GM19099 (cell line): ENCODE data around the gene PANK4.

Source experiments
- POLR2A ChIP-seq: IDR thresholded peaks from 3 replicates; pipeline ENCODE4 v1.6.1; 2011; ENCODE audit warnings: low read depth; ENCODE audit not compliant: insufficient read length; ENCODE audit errors: extremely low read depth

Gene PANK4

DNA sequence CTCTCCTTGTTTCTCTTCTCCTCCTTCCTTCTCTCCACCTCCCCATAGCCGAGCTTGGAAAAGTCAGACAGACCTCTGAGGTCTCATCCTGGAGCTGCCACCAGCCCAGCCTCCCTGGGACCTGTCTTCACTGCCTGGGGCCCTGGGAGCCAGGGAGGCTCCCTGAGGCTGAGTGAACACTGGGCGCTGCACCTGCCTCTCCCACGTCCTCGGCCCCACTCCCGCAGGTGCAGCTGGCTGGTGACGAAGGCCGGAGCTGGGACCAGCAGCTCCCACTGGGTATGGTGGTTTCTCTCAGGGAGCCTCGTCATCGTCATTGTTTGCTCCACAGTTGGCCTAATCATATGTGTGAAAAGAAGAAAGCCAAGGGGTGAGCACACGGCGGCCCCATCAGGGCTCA, 35.0 kb upstream of the PANK4 start:
- TF ChIP-seq POLR2A, result no peak

DNA sequence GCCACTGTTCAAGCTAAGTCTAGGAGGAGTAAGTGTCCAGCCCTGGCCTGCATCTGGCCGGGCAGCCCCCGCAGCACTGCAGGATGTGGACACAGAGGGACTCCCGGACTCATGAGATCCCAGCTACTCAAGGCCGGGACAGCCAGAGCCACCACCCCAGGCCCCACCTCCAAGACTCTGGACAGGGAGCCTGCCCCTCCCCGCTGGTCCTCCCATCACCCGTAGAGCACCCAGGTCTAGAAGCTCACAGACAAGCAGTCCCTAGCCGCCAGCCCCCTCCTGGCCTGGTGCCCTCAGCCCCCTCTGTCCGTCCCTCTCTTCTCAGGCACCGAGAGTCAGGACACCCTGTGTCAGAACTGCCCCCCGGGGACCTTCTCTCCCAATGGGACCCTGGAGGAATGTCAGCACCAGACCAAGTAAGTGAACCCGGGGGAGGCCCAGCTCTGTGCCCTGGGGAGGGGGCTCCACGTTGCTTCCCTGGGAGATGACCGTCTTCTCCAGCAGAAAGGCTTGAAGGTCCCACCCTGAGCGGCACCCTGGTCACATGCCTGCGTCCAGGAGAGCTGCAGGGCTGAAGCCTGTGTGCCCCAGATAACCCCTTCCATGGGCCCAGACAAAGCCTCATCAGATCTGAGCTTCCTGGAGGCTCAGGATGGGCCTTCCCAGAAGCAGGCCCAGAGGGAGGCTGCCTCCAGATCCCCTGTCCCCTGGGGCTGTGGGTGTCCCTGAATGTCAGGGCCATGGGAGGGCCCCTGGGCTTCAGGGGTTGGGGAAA, 34.1 kb upstream of the PANK4 start:
- TF ChIP-seq POLR2A, result no peak

DNA sequence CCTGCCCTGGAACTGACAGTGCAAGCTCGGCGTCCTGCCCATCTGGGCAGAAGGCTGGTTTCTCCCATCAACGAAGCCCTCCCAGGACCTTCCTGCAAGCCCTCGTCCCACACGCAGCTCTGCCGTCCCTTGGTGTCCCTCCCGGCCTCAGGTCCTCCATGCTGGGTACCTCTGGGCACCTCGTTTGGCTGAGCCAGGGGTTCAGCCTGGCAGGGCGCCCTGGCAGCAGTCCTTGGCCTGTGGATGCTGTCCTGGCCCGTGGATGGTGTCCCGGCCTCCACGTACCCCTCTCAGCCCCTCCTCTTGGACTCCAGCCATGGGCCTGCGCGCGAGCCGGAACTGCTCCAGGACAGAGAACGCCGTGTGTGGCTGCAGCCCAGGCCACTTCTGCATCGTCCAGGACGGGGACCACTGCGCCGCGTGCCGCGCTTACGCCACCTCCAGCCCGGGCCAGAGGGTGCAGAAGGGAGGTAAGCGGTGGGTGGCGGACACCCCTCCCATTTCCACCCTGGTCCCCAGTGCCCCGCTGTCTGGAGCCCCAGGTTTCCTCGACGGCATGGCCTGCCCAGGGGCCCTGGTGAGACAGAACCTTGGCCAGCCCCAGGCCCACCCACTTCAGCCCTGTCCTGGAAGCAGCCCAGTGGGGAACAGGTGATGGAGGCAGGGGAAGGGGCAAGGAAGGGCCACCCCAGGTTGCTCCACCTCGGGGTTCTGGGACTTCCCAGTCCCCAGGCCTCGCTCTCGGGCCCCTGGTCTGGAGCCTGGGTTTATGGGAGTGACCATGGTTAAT, 33.3 kb upstream of the PANK4 start:
- no peak for TF ChIP-seq POLR2A

DNA sequence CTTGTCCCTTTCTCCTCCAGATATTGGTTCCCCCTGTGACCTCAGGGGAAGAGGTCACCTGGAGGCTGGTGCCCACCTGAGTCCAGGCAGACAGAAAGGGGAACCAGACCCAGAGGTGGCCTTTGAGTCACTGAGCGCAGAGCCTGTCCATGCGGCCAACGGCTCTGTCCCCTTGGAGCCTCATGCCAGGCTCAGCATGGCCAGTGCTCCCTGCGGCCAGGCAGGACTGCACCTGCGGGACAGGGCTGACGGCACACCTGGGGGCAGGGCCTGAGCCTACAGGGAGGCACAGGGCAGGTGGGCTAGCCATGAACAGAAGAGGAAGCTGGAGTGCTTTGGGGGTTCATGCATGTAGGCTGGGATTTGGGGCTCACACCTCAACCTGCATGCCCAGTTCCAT, 32.5 kb upstream of the PANK4 start:
- no peak for TF ChIP-seq POLR2A

DNA sequence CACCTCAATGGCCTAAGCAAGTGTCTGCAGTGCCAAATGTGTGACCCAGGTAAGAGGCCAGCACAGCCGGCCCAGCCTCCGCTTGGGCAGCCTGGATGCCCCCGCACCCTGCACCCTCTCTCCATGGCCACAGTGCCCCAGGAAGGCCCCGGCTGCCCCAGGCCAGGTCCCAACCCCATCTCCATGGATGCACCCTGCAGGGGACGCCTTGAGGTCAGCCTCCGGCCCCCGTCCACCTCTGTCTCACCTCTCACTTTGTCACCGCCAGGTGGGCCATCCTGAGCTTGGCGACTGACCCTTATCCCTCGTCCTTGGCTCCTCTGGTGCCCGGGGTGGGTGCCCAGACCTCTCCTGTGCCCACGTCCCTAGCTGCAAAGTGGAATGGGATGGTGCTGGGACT, 32.0 kb upstream of the PANK4 start:
- no peak for TF ChIP-seq POLR2A

DNA sequence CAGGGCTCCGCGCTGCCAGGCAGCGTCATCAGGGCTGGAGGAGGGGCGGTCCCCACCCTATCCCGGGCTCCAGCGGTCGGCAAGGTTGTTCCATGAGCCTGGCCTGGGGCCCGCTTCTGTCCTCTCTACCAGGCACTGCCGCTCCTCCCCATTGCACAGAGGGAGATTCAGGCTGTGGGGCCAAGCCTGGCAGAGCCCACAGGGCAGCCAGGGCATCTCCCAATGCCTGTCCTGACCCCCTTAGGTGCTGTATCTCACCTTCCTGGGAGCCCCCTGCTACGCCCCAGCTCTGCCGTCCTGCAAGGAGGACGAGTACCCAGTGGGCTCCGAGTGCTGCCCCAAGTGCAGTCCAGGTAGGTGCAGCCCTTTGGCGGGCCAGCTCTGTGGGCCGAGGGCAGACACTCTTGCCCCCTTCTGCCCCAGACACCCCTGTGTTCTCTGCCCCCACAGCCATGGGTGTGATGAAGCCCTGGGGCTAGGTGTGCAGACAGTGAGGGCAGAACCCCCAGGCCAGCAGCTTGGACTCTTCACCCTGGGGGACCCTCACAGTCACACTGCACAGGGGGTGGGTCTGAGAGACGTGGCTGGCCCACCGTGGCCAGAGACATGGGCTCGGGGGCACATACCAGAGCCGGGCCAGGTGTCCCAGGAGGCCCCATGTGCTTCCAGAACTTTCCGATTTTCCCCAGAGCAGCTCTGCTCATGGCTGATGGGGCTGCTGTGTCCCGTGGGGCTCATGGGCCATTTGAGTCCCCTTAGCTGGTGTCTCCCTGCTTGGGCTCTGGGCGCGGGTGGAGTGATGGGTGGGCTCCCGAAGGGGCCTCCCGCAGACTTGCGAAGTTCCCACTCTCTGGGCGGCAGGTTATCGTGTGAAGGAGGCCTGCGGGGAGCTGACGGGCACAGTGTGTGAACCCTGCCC, 31.3 kb upstream of the PANK4 start:
- no peak for TF ChIP-seq POLR2A

DNA sequence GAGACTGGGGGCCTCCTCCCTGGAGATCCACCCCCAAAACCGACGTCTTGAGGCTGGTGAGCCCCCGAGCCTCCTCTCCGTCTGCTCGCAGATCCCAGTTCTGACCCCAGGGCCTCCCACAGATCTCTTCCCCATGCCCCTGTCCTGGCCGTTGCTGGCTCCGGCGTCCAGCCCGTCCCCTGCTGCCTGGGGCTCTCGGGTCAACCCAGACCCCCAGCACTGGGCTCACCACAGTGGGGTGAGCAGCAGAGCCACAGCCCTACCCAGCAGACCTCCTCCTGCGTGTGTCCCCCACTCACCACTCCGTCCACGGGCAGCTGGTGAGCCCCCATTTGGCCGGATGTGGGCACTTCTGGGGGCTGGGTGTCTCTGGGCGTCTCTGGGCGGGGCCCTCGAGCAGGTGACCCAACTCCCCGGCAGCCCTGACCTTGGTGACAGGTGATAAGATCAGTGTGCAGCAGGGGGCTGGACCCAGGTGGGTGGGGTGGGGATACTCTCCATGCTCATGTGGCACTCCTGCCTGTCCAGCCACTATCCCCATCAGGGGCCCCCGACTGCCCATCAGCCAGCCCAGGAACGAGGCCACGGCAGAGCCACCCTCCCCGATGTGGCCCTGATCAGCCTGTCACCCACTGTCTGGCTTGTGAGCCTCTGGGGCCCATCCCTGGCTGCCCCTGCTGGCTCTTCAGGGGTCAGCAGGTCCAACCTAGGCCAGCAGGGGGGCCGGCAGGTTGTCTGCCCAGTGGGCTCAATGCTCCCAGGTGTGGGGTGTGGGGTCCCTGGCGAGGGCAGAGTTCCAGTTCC, 30.5 kb upstream of the PANK4 start:
- peak; percentile 63 for TF ChIP-seq POLR2A

DNA sequence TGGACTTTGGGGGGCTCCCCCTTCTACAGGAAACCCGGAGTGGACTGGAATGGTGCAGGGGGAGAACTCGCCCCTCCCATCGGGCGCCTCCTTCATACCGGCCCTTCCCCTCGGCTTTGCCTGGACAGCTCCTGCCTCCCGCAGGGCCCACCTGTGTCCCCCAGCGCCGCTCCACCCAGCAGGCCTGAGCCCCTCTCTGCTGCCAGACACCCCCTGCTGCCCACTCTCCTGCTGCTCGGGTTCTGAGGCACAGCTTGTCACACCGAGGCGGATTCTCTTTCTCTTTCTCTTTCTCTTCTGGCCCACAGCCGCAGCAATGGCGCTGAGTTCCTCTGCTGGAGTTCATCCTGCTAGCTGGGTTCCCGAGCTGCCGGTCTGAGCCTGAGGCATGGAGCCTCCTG, 29.9 kb upstream of the PANK4 start, which contains the start of gene TNFRSF14:
TSS of gene TNFRSF14 (plus strand) at position 95 of the 401 bp plus-strand sequence. CDS start at position 389, 294 bp downstream.
- peak; percentile 61 for TF ChIP-seq POLR2A

DNA sequence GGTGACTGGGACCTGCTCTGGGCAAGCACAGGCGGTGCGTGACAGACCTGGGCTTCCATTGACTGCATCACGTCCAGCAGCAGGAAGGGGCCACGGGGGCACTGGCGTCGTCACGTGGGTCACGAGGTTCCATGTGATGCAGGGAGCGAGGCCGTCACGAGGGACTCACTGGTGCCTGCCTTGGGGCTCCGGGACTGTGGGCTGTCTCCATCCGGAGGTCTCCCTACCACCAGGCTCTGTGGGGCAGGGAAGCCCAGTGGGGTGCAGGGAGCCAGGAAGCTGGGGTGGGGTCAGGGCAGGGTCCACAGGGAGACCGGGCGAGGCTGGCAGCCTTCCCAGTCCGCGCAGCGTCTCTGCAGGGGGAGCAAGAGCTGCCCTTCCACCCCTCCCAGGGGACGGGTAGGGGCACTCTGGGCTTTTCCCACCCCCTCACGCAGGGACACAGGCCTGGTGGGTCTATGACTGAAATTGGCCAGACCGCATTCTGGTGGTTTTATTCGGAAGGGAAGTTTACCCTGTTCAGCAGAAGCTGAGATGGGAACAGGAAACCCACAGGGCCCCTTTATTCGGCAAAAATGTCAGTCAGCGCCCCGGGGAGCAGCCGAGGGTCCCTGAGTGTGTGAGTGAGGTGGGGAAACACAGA, 29.4 kb upstream of the PANK4 start:
- TF ChIP-seq POLR2A, result peak; percentile 50

DNA sequence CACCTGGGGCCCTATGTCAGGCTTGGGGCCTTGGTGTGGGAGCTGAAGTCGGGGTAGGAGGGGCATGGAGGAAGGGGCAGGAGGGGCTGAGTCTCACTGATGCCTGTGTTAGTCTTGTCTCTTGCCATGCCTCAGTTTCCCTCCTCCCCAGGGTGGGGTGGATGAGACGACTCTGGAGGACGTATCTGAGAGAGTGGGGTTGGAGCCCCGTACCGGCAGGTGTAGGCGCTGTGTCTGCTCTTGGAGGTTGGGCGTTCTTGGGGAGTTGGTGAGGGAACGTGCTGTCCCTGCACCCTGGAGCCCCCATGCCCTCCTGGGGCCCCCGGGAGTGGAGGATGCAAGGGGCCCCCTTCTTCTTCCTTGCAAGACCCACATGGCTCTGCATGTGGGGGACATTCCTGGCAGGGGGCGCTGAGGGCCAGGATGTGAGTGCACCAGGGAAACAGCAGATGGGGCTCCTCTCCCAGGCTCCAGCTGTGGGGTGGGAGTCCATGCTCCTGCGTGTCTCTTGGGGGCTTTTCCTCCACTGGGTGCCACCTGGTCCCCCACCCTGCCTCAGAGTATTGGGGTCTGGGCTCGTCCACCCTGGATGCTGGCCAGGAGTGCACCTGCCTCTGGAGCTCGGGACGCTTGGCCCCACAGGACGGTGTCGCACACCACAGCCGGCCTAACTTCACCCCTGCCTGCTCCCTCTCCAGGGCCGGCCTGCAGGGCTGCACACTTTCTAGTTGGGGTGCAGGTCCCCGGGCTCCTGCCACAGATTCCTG, 28.4 kb upstream of the PANK4 start:
- TF ChIP-seq POLR2A, result peak; percentile 14

DNA sequence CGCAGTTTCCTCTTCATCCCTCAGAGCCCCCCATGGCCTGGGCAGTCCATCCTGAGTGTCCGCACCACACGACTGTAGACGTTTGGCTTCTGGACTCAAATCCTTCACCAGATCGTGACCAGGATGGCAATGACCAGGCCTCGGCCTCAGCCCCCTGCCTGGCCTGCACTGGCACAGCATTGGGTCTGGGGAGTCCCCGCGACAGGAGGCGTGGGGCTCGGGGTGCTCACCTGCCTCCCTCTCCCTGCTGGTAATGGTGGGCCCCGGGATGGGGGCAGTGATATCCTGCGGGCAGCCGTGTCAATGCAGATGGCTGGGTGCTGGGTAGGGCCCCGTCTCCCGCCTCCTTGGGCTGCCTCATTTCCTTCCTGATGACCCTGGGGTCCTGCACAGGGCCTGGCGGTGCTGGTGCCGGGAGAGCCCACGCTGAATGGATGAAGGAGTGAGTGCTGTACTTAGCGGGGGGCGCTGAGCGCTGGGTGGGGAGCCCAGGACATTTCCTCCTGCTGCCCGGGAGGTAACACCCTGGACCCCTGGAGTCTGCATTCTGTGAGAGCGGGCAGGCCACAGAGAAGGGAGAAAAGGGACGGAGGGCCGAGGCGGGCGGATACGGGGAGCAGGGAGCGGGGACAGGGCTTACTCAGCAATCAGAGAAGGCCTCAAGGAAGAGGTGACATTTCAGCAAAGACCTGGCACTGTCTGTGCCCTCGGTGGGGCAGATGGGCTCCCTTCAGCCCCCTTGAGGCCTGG, 27.6 kb upstream of the PANK4 start:
- TF ChIP-seq POLR2A, result no peak

DNA sequence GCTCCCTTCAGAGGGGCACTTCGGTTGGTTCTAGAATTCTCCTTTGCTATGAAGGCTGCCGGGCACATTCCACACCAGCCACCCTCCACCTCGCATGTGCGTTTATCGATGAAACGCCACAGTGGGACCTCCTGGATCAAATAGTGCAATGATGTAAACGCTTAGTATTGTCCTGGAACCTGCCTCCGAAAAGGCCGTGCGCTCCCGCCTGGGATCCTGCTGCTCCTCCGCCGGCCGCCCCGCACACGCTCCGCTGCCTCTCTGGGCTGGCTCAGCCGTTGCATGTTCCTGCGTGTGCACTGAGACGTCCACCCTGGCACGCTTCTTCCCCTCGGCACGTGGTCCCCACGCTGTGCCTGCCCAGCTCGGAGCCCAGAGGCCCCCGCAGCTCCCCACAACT, 25.8 kb upstream of the PANK4 start:
- no peak for TF ChIP-seq POLR2A
